ENCODE results near the gene MICU1.

GRCh38 chr10:72573079-72573478 lies 52.8 kb downstream of the MICU1 start:
- TF ChIP-seq CTCF (conservative IDR thresholded peaks at IDR 0.05; ENCODE audit: low read length) = no peak
- no peak for TF ChIP-seq EZH2phosphoT487 (IDR thresholded peaks at IDR 0.05; ENCODE audit: borderline replicate concordance, low read depth, low read length)

Measured in OCI-LY7 (cell line).